Activated naive CD8-positive, alpha-beta T cell treated with anti-CD3 and anti-CD28 coated beads for 36 hours (primary cell): ENCODE measurements around the gene TMEM187. TPM values are rescaled to one million over a fixed set of nuclear protein-coding genes. Genes with fewer than 3 reads are reported as not detected.
A peak's percentile ranks its signal among the peaks of the same experiment; 100 is the strongest.

Source experiments
- DNase-seq: peaks from one replicate; pipeline ENCODE4 v3.0.0; 2021
- H3K27ac Mint-ChIP-seq: one replicate; pipeline ENCODE4 v1.8.0; 2022; ENCODE audit warnings: mild to moderate bottlenecking, moderate library complexity, mixed read lengths
- H3K27me3 Mint-ChIP-seq: one replicate; pipeline ENCODE4 v1.8.0; 2022; ENCODE audit warnings: mild to moderate bottlenecking, mixed read lengths
- H3K36me3 Mint-ChIP-seq: one replicate; pipeline ENCODE4 v1.8.0; 2021; ENCODE audit warnings: mild to moderate bottlenecking, mixed read lengths
- H3K4me1 Mint-ChIP-seq: one replicate; pipeline ENCODE4 v1.8.0; 2021; ENCODE audit warnings: mixed read lengths
- H3K4me3 Mint-ChIP-seq: one replicate; pipeline ENCODE4 v1.8.0; 2022; ENCODE audit warnings: mild to moderate bottlenecking, moderate library complexity, mixed read lengths
- H3K9me3 Mint-ChIP-seq: one replicate; pipeline ENCODE4 v1.8.0; 2022; ENCODE audit warnings: mixed read lengths
- total RNA-seq, 2 experiments: library from RNA; stranded (reverse); gene quantifications; one replicate each; pipeline ENCODE4 v1.2.3, GENCODE V29; 2021

TMEM187 gene
- total RNA-seq, 2 experiments from 2014 or later, result 3.4 to 6.2 TPM

DNA sequence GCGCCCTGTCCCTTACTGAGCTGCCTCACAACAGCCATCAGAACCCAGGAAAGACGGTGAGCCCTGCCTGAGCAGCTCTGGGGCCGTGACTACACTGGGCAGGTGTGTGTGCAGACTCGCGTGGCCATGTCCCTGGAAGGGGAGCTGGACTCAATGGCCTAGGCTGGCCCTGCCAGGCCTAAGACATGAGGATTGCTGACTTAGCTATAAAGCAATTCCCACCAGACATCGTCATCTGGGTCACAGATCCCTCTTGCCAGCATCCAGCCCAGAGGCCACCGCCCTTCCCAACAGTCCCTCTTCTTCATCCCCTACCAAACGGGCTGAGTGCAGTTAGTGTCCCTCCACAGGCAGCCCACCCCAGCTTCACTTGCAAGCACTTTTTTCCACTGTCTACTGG is 41.4 kb upstream of the TMEM187 start:
- peak overlapping the region; percentile 79 for H3K27ac Mint-ChIP-seq
- peaks cover 18% of the 10 kb centered on the region for H3K4me1 Mint-ChIP-seq
- peaks cover 19% of the 10 kb centered on the region for H3K36me3 Mint-ChIP-seq
- H3K27me3 Mint-ChIP-seq, result no peaks in the 10 kb centered on the region
- H3K4me3 Mint-ChIP-seq, result no peak overlapping the region
- DNase-seq, result no peak
- H3K9me3 Mint-ChIP-seq, result no peaks in the 10 kb centered on the region

DNA sequence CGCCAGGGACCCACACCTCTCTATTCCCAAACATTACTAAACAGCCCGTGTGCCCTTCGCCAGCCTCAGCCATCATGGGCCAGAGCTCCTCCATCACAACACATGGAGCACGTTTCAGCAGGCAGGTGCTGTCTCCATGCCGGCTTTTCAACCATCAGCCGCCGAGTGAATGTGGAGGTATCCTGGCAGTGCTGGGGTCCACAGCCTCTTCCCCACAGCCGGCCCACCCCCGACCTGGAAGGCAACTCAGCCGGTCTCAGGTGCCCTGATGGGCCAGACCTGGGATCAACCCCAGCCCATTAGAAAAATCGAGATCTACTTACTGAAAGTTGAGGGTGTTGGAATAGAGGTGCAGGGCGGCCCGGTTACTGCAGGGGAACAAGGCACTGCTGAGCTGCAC is 40.8 kb upstream of the TMEM187 start:
- peaks cover 18% of the 10 kb centered on the region for H3K4me1 Mint-ChIP-seq
- no peaks in the 10 kb centered on the region for H3K27me3 Mint-ChIP-seq
- peak overlapping the region; percentile 32 for H3K4me3 Mint-ChIP-seq
- no peak for DNase-seq
- peaks cover 22% of the 10 kb centered on the region for H3K36me3 Mint-ChIP-seq
- H3K27ac Mint-ChIP-seq, result peak overlapping the region; percentile 79
- no peaks in the 10 kb centered on the region for H3K9me3 Mint-ChIP-seq

DNA sequence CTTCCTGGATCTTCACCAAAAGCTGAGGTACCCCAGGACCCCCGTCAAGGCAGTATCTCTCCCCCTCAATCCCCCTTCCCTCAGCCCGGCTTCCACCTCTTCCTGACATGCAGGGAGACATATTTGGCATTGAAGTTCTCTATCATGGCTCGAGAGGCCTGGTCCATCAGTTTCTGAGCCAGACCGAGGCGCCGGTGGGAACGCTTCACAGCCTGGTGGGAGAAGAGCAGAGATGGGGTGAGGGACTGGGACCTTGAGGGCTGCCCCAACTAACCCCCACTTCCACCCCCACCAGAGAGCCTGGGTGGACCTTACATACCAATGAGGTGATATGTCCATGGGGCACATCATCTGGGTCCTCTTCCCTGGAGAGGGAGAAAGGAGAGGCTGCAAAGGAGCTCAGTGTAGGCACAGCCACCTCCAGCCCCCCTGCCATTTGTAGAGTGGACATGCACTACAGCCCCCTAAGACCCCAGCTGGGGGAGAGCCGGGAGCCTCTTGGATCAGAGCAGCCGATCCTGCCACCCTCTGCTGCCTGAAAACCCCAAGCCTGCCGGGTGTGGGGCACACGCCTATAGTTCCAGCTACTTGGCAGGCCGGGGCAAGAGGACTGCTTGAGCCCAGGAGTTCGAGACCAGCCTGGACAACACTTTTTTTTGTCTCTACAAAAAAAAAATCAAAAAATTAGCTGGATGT is 40.2 kb upstream of the TMEM187 start:
- H3K27me3 Mint-ChIP-seq, result no peaks in the 10 kb centered on the region

DNA sequence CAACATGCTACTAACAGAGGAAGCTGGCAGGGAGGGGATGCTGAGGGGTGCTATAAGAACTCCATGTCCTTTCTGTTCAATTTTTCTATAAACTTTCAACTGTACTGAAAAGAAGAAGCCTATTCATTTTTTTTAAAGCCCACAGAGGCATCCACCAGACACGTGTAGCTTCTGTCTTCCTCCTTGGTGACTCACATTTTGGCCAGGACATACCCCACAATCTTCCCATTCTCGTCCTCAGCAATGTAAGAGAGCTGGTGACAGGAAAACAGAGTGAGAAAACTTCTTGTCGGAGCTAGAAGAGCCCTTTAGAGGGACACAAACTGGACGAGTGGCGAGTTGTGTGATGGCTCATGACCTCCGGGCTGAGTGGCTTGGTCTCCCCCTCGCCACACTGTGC is 38.8 kb upstream of the TMEM187 start:
- Mint-ChIP-seq H3K27ac (peak overlapping the region; percentile 79), H3K9me3 (no peaks in the 10 kb centered on the region), H3K4me3 (peak overlapping the region; percentile 86), H3K4me1 (peaks cover 23% of the 10 kb centered on the region), H3K27me3 (no peaks in the 10 kb centered on the region), H3K36me3 (peaks cover 20% of the 10 kb centered on the region)
- no peak for DNase-seq

More for the DNA sequence above, 40.2 kb upstream of the TMEM187 start:
- peaks cover 22% of the 10 kb centered on the region for H3K36me3 Mint-ChIP-seq
- DNase-seq, result no peak
- no peaks in the 10 kb centered on the region for H3K9me3 Mint-ChIP-seq
- H3K4me3 Mint-ChIP-seq, result no peak overlapping the region
- peak overlapping the region; percentile 12 for H3K27ac Mint-ChIP-seq
- peaks cover 18% of the 10 kb centered on the region for H3K4me1 Mint-ChIP-seq

DNA sequence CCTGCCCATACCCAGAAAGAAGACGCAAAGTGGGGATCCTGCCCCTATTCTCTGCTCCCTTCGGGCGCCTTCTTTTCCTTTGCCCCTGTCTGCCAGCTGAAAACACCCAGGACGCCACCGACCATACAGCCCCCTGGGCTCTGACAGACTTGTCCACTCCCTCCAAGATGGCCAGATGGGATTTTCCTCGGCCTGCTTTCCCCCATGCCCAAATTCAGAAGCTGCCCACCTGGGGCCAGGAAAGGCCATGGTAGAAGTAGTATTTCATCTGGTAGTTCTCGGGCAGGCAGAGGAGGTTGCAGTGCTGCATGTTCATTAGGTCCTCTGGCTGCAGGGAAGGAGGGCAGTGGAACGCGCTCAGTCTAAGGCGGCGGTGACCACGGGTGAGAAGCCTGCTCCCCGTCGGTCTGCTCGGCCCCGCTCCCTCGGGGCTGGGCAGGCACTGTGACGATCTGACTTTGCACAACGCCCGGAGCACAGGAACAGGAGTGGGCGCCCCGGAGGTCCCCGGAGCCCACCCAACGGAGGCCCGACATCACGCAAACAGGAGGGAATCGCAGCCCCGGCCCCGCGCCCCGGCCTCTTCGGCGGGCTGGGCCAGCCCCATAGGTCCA is 38.3 kb upstream of the TMEM187 start:
- no peaks in the 10 kb centered on the region for H3K27me3 Mint-ChIP-seq
- peaks cover 19% of the 10 kb centered on the region for H3K4me1 Mint-ChIP-seq
- H3K4me3 Mint-ChIP-seq, result peak overlapping the region; percentile 86
- peaks cover 17% of the 10 kb centered on the region for H3K36me3 Mint-ChIP-seq
- no peak for DNase-seq
- no peaks in the 10 kb centered on the region for H3K9me3 Mint-ChIP-seq
- peak overlapping the region; percentile 79 for H3K27ac Mint-ChIP-seq

DNA sequence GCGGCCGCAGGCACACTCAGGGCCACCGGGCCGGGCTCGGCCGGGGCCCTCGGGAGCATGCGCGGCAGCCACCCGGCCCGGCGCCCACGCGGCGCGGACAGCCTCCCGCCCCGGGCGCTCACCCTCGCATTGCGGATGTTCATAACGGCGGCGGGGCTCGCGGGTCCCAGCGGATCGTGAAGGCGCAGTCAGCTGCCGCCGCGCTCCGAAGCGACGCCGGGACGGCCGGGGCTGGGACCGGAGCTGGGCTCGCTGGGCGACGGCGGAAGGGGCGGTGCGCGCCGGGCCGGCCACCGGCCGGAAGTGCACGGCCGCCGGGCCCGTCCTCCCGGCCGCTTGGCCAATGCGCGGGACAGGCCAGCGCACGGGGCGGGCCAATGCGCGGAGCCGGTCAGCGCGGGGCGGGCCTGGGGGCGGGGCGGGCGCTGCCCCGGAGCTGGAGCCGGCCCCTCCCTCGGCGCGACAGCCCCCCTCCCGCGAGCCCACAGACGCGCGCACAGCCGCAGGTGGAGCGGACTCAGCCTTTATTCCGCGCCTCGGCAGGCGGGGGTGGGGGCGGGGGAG is 37.7 kb upstream of the TMEM187 start, which contains the start of gene NAA10:
Gene NAA10, minus strand, starts transcription at position 276 of the 564 bp plus-strand sequence. Its CDS starts 133 bp downstream, at position 143.
- H3K27me3 Mint-ChIP-seq, result no peaks in the 10 kb centered on the region
- H3K27ac Mint-ChIP-seq, result peak within 1 kb of the TSS; percentile 79
- peaks cover 17% of the 10 kb centered on the region for H3K36me3 Mint-ChIP-seq
- peak; percentile 77 for DNase-seq
- H3K9me3 Mint-ChIP-seq, result no peaks in the 10 kb centered on the region
- H3K4me1 Mint-ChIP-seq, result peaks cover 20% of the 10 kb centered on the region
- H3K4me3 Mint-ChIP-seq, result peak within 1 kb of the TSS; percentile 86

DNA sequence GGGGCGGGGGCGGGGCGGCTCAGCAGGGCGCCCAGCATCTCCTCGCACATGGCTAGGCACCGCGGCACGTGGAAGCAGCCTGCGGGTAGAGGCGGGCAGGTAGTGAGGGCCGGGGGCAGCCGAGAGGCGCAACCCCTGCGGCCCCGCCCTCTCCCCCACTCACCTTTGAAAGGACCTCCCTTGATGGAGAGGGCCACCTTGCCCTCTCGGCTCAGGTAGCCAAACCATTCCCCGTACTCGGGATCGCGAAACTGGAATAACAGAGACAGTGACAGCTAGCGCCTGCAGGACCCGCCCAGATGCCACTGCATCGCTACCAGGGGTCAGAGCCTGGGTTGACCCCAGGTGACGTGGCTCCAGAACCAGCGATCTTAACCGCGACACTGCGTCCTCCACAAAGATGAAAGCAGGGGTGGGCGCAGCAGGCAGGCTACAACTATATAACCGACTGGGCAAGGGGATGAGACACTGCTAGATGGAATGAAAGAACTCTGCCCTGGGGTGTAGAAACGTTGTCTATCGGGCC is 37.2 kb upstream of the TMEM187 start:
- no peaks in the 10 kb centered on the region for H3K27me3 Mint-ChIP-seq
- H3K4me1 Mint-ChIP-seq, result peaks cover 20% of the 10 kb centered on the region
- H3K27ac Mint-ChIP-seq, result peak overlapping the region; percentile 74
- DNase-seq, result no peak
- no peaks in the 10 kb centered on the region for H3K9me3 Mint-ChIP-seq
- peaks cover 17% of the 10 kb centered on the region for H3K36me3 Mint-ChIP-seq
- peak overlapping the region; percentile 64 for H3K4me3 Mint-ChIP-seq

DNA sequence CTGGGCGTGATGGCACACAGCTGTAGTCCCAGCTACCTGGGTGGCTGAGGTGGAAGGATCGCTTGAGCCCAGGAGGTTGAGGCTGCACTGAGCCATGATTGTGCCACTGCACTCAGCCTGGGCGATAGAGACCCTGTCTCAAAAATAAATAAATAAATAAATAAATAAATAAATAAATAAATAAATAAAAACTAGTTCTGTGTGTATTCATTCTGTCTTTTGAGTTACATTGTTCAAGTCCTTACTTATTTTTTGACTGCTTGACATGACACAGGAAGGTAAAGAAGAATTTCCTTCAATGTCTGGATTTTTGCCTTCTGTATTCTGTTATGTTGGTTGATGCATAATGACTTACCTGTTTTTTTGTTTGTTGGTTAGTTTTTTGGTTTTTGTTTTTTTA is 35.5 kb upstream of the TMEM187 start:
- no peak for DNase-seq
- Mint-ChIP-seq H3K9me3 (no peaks in the 10 kb centered on the region), H3K27ac (no peak overlapping the region), H3K36me3 (peaks cover 17% of the 10 kb centered on the region), H3K27me3 (no peaks in the 10 kb centered on the region), H3K4me1 (peaks cover 20% of the 10 kb centered on the region), H3K4me3 (no peak overlapping the region)

DNA sequence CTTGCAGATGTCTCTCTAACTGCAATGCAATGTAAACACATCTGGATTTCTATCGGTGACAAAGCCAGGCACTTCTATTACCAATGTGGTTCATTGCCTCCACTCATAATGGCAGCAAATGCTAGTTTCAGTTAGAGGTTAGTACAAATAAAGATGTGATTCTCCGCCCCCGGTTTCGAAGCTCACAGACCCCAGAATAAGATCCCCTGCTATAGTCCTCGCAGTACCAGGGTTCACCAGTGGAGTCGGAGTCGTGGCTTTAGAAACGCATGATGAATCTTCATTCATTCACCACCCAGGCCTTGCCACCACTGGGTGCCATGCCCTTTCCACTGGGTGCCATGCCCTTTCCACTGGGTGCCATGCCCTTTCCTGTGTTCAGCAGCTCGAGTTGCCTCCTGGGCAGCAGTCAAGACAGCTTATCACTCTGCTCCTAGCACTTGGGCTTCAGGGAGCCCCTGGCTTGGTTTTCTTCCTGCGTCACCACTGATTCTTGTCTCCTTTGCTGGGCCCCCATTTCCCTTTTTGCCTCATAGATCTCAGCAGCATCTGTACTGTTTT is 34.2 kb upstream of the TMEM187 start:
- no peak for DNase-seq
- H3K27me3 Mint-ChIP-seq, result no peaks in the 10 kb centered on the region
- H3K9me3 Mint-ChIP-seq, result no peaks in the 10 kb centered on the region
- peaks cover 18% of the 10 kb centered on the region for H3K4me1 Mint-ChIP-seq
- H3K27ac Mint-ChIP-seq, result peak overlapping the region; percentile 3
- H3K4me3 Mint-ChIP-seq, result no peak overlapping the region
- peaks cover 17% of the 10 kb centered on the region for H3K36me3 Mint-ChIP-seq

DNA sequence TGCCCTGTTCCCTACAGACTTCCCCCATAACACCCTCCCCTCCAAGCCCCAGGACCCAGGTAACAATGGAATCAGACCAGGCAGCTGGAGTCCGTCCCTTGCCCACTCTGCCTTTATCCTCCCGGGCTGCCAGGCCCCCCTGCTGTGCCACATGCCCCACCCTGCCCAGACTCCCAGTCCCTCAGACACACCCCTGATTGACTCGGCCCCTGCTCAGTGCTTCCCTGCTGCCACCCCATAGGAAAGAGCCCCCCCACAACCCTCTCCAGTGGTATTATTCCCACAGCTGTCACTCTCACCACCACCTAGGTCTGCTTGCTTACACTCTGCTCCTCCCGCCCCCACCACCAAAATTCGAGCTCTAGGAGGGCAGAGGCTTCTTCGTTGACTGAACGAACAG is 33.0 kb upstream of the TMEM187 start:
- no peaks in the 10 kb centered on the region for H3K27me3 Mint-ChIP-seq
- H3K9me3 Mint-ChIP-seq, result no peaks in the 10 kb centered on the region
- peak overlapping the region; percentile 45 for H3K4me3 Mint-ChIP-seq
- peaks cover 11% of the 10 kb centered on the region for H3K36me3 Mint-ChIP-seq
- H3K4me1 Mint-ChIP-seq, result peaks cover 18% of the 10 kb centered on the region
- no peak for DNase-seq
- no peak overlapping the region for H3K27ac Mint-ChIP-seq

DNA sequence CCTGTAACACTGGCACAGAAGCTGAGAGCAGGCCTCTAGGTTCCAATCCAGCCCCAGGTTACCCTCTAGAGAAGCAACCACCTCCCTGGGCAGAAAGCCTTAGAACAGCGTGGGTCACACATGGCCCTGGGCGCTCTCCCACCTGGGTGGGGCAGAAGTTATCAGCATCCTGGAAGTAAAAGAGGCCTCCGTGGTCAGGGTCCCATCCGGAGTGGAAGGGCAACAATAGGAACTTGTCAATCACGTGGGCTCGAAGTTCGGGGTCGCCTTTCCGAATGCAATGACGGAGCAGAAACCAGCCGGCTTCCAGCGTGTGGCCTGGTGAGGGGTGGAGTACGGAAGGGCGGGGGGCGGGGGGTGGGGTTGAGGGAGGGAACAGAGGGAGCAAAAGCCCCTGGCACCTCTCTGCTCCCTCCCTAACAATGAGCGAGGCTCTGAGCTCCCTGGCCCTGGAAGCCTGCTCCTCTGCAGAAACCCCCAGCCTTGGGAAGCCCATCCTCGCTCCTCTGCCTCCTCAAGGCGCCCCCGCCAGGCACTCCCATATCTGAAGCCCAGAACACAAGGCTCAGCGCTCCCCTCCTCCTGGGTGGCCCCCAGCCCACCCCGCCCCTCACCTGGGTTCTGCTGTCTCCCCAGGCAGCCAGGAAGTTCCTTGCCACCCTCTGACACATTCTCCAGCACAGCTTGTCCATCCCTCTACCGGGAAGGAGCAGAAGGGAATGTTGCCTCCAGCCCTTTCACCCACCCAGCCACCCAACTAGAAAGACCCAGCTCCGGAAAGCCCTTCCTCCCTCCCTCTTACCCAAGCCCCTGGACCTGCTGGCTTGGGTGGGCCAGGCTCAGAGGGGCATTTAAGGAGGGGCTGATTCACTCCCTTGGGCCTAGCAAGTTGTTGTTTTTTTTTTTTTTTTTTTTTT is 31.0 kb upstream of the TMEM187 start:
- Mint-ChIP-seq H3K27me3 (no peaks in the 10 kb centered on the region), H3K4me1 (peaks cover 16% of the 10 kb centered on the region), H3K4me3 (peak overlapping the region; percentile 81), H3K27ac (peak overlapping the region; percentile 89), H3K9me3 (no peaks in the 10 kb centered on the region), H3K36me3 (peaks cover 5% of the 10 kb centered on the region)
- no peak for DNase-seq

DNA sequence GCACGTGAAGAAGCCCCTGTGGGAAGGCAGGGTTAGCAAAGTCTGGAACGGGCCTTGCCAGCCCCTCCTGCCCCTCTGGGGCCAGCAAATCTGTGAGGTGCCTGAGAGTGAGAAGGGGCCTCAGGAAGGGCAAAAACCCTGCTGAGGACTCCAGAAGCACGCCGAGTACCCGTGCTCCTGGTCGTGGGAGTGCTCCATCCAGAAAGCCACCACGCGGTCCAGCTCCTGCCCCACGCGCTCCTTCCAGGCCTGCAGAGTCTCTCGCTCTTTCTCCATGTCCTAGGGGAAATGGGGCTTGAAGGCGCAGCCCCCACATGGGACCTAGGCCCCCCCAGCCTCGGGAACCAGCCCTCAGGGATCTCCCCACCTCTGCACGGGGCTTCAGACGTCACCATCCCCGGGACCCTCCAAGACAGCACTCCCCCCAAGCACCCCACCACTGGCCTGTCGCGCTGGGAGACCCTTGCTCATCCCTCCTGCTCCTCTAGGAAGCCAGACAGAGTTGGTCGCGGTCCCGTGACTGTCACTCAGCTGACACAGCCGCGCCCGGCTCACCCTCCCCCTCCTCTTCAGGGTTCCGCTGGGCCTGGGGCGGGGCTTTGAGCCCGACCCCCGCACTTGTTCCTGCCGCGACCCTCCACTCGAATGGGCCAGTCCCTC is 28.3 kb upstream of the TMEM187 start, which contains the start of gene RENBP:
Gene RENBP, minus strand, starts transcription at position 504 of the 660 bp plus-strand sequence. Its CDS starts 33 bp downstream, at position 471.
- H3K9me3 Mint-ChIP-seq, result no peaks in the 10 kb centered on the region
- peak within 1 kb of the TSS; percentile 85 for H3K4me3 Mint-ChIP-seq
- peaks cover 5% of the 10 kb centered on the region for H3K36me3 Mint-ChIP-seq
- peaks cover 19% of the 10 kb centered on the region for H3K4me1 Mint-ChIP-seq
- DNase-seq, result no peak
- no peaks in the 10 kb centered on the region for H3K27me3 Mint-ChIP-seq
- H3K27ac Mint-ChIP-seq, result peak within 1 kb of the TSS; percentile 87

DNA sequence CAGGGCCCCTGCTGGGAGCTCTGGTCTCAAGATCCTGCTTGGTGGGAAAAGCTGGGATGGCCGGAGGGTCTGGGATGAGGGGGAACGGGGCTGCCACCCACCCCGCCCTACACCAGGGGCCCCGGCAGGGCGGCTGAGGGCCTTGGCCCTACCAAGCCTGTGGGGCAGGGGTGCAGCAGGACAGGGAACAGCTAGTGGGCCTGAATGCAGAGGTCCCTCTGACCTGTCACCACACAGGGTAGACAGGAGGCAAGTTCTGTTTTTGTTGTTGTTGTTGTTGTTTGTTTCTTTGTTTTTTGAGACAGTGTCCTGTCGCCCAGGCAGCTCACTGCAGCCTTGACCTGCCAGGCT is 27.8 kb upstream of the TMEM187 start:
- H3K27me3 Mint-ChIP-seq, result no peaks in the 10 kb centered on the region
- no peaks in the 10 kb centered on the region for H3K9me3 Mint-ChIP-seq
- no peak overlapping the region for H3K27ac Mint-ChIP-seq
- peaks cover 21% of the 10 kb centered on the region for H3K4me1 Mint-ChIP-seq
- peak overlapping the region; percentile 85 for H3K4me3 Mint-ChIP-seq
- H3K36me3 Mint-ChIP-seq, result peaks cover 9% of the 10 kb centered on the region
- no peak for DNase-seq
